ENCODE data around the gene C4orf17.
"Not testable (repeated sequence)": the region's sequence is repeated elsewhere in the genome, so short reads cannot be mapped to it uniquely, and the experiment has no call there.

C4orf17 gene

GRCh38 chr4:99507349-99507748 lies 3.5 kb upstream of the C4orf17 start:
- TF ChIP-seq, protein P1, sequence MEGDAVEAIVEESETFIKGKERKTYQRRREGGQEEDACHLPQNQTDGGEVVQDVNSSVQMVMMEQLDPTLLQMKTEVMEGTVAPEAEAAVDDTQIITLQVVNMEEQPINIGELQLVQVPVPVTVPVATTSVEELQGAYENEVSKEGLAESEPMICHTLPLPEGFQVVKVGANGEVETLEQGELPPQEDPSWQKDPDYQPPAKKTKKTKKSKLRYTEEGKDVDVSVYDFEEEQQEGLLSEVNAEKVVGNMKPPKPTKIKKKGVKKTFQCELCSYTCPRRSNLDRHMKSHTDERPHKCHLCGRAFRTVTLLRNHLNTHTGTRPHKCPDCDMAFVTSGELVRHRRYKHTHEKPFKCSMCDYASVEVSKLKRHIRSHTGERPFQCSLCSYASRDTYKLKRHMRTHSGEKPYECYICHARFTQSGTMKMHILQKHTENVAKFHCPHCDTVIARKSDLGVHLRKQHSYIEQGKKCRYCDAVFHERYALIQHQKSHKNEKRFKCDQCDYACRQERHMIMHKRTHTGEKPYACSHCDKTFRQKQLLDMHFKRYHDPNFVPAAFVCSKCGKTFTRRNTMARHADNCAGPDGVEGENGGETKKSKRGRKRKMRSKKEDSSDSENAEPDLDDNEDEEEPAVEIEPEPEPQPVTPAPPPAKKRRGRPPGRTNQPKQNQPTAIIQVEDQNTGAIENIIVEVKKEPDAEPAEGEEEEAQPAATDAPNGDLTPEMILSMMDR (IDR thresholded peaks at IDR 0.05; ENCODE audit: low read depth, low read length), result no peak
- DNase-seq (ENCODE audit: extremely low read depth, low read depth), result no peak

- DNase-seq (ENCODE audit: extremely low read depth, low read depth), result no peak
- TF ChIP-seq, protein P1 (IDR thresholded peaks at IDR 0.05; ENCODE audit: low read depth, low read length), result no peak
Measured at GRCh38 chr4:99507762-99508161, 3.1 kb upstream of the C4orf17 start.

DNA sequence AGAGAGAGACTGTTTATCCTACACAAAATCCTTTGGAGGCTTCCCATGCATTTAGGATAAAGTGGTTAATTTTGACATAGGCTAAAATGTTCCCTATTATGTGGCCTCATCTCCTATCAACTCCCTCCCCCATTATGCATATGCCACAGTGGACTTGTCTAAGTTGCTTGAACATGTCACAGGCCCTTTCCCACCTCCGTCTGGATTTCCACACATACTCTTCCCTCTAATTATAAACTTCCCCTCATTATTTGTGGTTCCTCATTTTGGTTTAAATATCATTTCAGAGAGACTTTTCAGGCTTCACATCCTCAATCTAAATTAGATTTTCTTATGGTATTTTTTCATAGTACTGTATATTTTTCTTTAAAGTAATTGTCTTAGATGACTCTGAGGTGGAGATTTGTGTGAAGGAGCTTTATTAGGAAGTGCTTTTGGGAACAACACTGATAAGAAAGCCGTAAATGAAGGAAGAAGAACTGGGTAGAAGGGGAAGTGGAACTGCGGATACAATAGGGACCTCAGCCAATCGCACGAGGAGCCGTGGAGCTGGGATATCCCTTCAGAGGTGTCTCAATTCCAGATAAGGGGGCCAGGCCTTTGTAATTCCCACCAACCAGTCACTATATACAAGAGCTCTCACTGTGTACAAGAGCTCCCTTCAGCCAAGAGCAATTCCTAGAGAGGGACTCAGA lies 7.9 kb downstream of the C4orf17 start:
- DNase-seq (ENCODE audit: extremely low read depth, low read depth), result no peak
- TF ChIP-seq, protein P1 (IDR thresholded peaks at IDR 0.05; ENCODE audit: low read depth, low read length), result no peak

DNA sequence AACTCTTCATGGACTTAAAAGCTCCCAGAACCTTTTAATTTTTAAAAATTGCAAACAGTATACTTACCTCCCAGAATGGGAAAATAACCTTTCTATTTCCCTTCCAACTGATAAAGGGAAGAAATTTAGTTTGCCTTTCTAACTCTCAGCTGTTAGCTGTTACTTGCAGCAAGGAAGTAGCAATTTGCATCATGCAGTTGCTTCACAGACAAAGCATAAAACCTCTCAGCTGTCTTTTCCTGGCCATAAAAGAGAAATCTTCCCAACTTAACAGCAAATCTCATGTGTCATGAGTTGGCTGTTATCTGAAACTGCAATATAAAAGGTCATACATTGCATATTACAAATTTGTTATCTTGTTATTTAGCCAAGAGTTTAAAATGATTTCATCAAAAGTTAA lies 18.4 kb downstream of the C4orf17 start:
- TF ChIP-seq, protein P1 (IDR thresholded peaks at IDR 0.05; ENCODE audit: low read depth, low read length), result no peak
- peak; percentile 0 for DNase-seq (ENCODE audit: extremely low read depth, low read depth)

- DNase-seq (ENCODE audit: extremely low read depth, low read depth), result no peak
- TF ChIP-seq, protein P1 (IDR thresholded peaks at IDR 0.05; ENCODE audit: low read depth, low read length), result no peak
Measured at GRCh38 chr4:99529956-99530355, 19.1 kb downstream of the C4orf17 start.

GRCh38 chr4:99534699-99535098 lies 23.9 kb downstream of the C4orf17 start:
- DNase-seq (ENCODE audit: extremely low read depth, low read depth), result not testable (repeated sequence)

DNA sequence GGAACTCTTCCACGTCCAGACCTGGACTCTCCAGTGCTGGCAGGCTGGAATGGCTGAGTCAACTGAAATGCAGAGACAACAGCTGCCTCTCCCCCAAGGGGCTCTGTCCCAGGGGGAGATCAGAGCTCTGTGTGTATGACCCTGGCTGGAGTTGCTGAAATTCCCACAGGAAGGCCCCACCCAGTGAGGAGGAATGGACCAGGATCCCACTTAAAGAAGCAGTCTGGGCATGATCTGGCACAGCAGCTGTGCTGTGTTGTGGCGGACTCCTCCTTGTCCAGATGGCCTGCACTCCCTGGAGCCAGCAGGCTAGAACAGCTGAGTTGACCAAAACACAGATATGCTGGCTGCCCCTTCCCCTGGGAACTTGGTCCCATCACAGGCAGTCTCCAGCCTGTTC lies 25.4 kb downstream of the C4orf17 start:
- TF ChIP-seq, protein P1 (IDR thresholded peaks at IDR 0.05; ENCODE audit: low read depth, low read length), result no peak
- DNase-seq (ENCODE audit: extremely low read depth, low read depth), result no peak

- TF ChIP-seq, protein P1 (IDR thresholded peaks at IDR 0.05; ENCODE audit: low read depth, low read length), result no peak
- DNase-seq (ENCODE audit: extremely low read depth, low read depth), result no peak
Measured at GRCh38 chr4:99536848-99537247, 26.0 kb downstream of the C4orf17 start.

Data from AG09319 (cell line).